Right lobe of liver (tissue), 6 donors: Measurements from ENCODE around the gene KLRK1. TPM values are rescaled to one million over a fixed set of nuclear protein-coding genes. Genes with fewer than 3 reads are reported as not detected.
"Not testable (repeated sequence)": the region's sequence is repeated elsewhere in the genome, so short reads cannot be mapped to it uniquely, and the experiment has no call there.

Source experiments
- ATAC-seq, 4 donors: fragments of 200-7000 bp; cut with Tn5 transposase; one replicate each; pipeline ENCODE4 v1.9.1; 2020; ENCODE audit warnings: mild to moderate bottlenecking in 4 of 4, moderate library complexity in 4 of 4
- DNase-seq, 3 donors: peaks; one replicate each; pipeline ENCODE4 v3.0.0-alpha.2; 2020
- H3K27ac ChIP-seq, 3 donors: fragments of 200-600 bp; one replicate each; pipeline ENCODE4 v1.8.0; 2022
- H3K27me3 ChIP-seq, 2 donors: fragments of 200-600 bp; one replicate each; pipeline ENCODE4 v1.8.0; 2022
- H3K36me3 ChIP-seq, 4 donors: fragments of 200-600 bp; sonication (generic) in 1 of 4; one replicate each; pipeline versions ENCODE4 v1.5.1 to v1.8.0; 2017 to 2022; ENCODE audit warnings: control low read depth in 1 of 4
- H3K4me1 ChIP-seq, 4 donors: fragments of 200-600 bp; sonication (generic) in 1 of 4; one replicate each; pipeline versions ENCODE4 v1.5.1 to v1.8.0; 2017 to 2022; ENCODE audit warnings: control low read depth in 1 of 4
- H3K4me3 ChIP-seq, 3 donors: fragments of 200-600 bp; one replicate each; pipeline ENCODE4 v1.8.0; 2022
- H3K9me3 ChIP-seq, 4 donors: fragments of 200-600 bp; sonication (generic) in 1 of 4; one replicate each; pipeline versions ENCODE4 v1.5.1 to v1.8.0; 2017 to 2022; ENCODE audit warnings: control low read depth in 1 of 4
- CTCF ChIP-seq, 4 donors: fragments of 200-600 bp in 3 of 4; fragments of 450-650 bp in 1 of 4; IDR thresholded peaks; one replicate each; pipeline versions ENCODE4 v1.5.1 to v1.8.0; 2016 to 2022; ENCODE audit warnings: antibody characterized with exemption in 4 of 4, mild to moderate bottlenecking in 2 of 4
- POLR2A ChIP-seq: fragments of 450-650 bp; IDR thresholded peaks from one replicate; pipeline ENCODE4 v1.6.1; 2017; ENCODE audit warnings: antibody characterized with exemption, mild to moderate bottlenecking
- WGBS: methylation state at CpG from one replicate; pipeline ENCODE4 v1.1.6; 2018; ENCODE audit warnings: low coverage, low lambda C conversion rate; ENCODE audit not compliant: insufficient coverage; ENCODE audit errors: missing lambda C conversion rate; 5-methylcytosine and 5-hydroxymethylcytosine counted together
- intact Hi-C, 2 donors: fragments of 100-400 bp; cut with DNase I; formaldehyde crosslinking; loops; one replicate each; pipeline versions ENCODE4 v1.11.2 to v1.14.1; 2022
- total RNA-seq, 6 experiments: library from RNA; depleted of rRNA in 2 of 6; stranded (reverse); fragments of >200 nt in 2 of 6; fragmentation: NEBNext Ultra II Directional in 3 of 6; extraction: Animal tissue kit (Norgen Biotek cat#: 25700) in 3 of 6; gene quantifications; one replicate each; pipeline versions ENCODE4 v1.1.0 to v1.2.4, GENCODE V29; 2016 to 2023
- donor health status: DM: no; HTN: yes; CAD: no.
- donor health status: DM: no; HTN: no; CAD: no.
- donor health status: DM: no; HTN: no; CAD: no.
- donor health status: DM: no; HTN: yes; CAD: no.
- donor health status: DM: no; HTN: yes; CAD: no.

The KLRK1 gene
- total RNA-seq, 6 experiments from 2014 or later: 0.24 to 1.5 (median 1.0) TPM

GRCh38 chr12:10374624-10375018, 15.2 kb downstream of the KLRK1 start:
- H3K9me3 ChIP-seq: no peaks in the 10 kb centered on the region
- no peaks in the 10 kb centered on the region for H3K36me3 ChIP-seq
- no peak overlapping the region for H3K27ac ChIP-seq
- intact Hi-C loops: no loop called here
- H3K4me3 ChIP-seq: no peak overlapping the region
- H3K4me1 ChIP-seq: no peaks in the 10 kb centered on the region
- TF ChIP-seq POLR2A (no peak), CTCF (IDR thresholded peaks at IDR 0.05) (no peak)
- WGBS: 61% methylated on average over 3 of the region's 3 CpGs
- DNase-seq (no peak), ATAC-seq (no peak)
- no peaks in the 10 kb centered on the region for H3K27me3 ChIP-seq

- no peaks in the 10 kb centered on the region for H3K9me3 ChIP-seq
- no peaks in the 10 kb centered on the region for H3K4me1 ChIP-seq
- H3K4me3 ChIP-seq: no peak overlapping the region
- no peaks in the 10 kb centered on the region for H3K36me3 ChIP-seq
- ATAC-seq (peak; percentile 30 to 57 (median 48)), DNase-seq (no peak)
- TF ChIP-seq POLR2A (no peak), CTCF (IDR thresholded peaks at IDR 0.05) (no peak)
- intact Hi-C loops: no loop called here
- no CpG with 5 or more reads among the region's 1 CpG for WGBS
- no peaks in the 10 kb centered on the region for H3K27me3 ChIP-seq
- no peak overlapping the region for H3K27ac ChIP-seq
Observed at GRCh38 chr12:10372559-10372958, 17.3 kb downstream of the KLRK1 start.

- H3K36me3 ChIP-seq, ATAC-seq, H3K4me3 ChIP-seq, H3K27ac ChIP-seq, H3K4me1 ChIP-seq, DNase-seq, H3K27me3 ChIP-seq, intact Hi-C loops, H3K9me3 ChIP-seq: not testable (repeated sequence)
- WGBS: 41% methylated on average over 6 of the region's 6 CpGs
Observed at GRCh38 chr12:10371893-10372535, 17.8 kb downstream of the KLRK1 start.

GRCh38 chr12:10369557-10370415, 20.1 kb downstream of the KLRK1 start:
- Histone ChIP-seq H3K4me1 (peaks cover 0 to 5% (median 0%) of the 10 kb centered on the region in 4 donors), H3K36me3 (no peaks in the 10 kb centered on the region), H3K9me3 (no peaks in the 10 kb centered on the region), H3K4me3 (no peak overlapping the region), H3K27ac (no peak overlapping the region), H3K27me3 (no peaks in the 10 kb centered on the region)
- DNase-seq (no peak), ATAC-seq (no peak)
- 88% methylated on average over 7 of the region's 8 CpGs for WGBS
- intact Hi-C loops: no loop called here
- TF ChIP-seq POLR2A (no peak), CTCF (IDR thresholded peaks at IDR 0.05) (no peak)
